ENCODE results near the gene PLCL2. TPM values are rescaled to one million over a fixed set of nuclear protein-coding genes. Genes with fewer than 3 reads are reported as not detected.
"Not testable (repeated sequence)": the region's sequence is repeated elsewhere in the genome, so short reads cannot be mapped to it uniquely, and the experiment has no call there.

PLCL2 gene
- total and polyA plus RNA-seq, 10 donors = 6.9 to 60.4 (median 41.8) TPM

DNA sequence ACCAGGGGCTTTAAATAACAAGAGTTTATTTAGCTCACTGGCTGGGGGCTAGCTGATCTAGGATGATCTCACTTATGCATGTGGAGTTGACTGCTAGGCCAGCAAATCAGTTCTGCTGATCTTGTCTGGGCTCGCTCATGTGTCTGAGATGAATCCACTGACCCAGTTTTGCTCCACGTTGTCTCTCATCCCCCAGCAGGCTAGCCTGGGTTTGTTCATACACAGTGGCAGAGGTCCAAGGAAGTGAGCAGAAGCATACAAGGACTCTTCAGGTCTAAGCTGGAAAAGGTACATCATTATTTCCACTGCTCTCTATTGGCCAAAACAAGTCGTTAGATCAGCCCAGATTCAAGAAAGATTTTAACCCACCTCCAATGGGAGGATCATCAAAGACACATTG lies 238.0 kb downstream of the PLCL2 start:
- WGBS, 5 donors = 92 to 94% (median 93%) methylated on average over 3 of the region's 3 CpGs
- H3K36me3 ChIP-seq = no peaks in the 10 kb centered on the region
- H3K4me1 ChIP-seq = no peaks in the 10 kb centered on the region
- intact Hi-C loops (cut with DNase I; ENCODE audit: low total_unique reads) = no loop called here
- no peak overlapping the region for H3K27ac ChIP-seq
- H3K9me3 ChIP-seq = peaks cover 0 to 6% (median 0%) of the 10 kb centered on the region in 8 donors
- no peaks in the 10 kb centered on the region for H3K27me3 ChIP-seq (replicated peaks in 1 of 7)
- no peak for DNase-seq
- TF ChIP-seq, protein P1, sequence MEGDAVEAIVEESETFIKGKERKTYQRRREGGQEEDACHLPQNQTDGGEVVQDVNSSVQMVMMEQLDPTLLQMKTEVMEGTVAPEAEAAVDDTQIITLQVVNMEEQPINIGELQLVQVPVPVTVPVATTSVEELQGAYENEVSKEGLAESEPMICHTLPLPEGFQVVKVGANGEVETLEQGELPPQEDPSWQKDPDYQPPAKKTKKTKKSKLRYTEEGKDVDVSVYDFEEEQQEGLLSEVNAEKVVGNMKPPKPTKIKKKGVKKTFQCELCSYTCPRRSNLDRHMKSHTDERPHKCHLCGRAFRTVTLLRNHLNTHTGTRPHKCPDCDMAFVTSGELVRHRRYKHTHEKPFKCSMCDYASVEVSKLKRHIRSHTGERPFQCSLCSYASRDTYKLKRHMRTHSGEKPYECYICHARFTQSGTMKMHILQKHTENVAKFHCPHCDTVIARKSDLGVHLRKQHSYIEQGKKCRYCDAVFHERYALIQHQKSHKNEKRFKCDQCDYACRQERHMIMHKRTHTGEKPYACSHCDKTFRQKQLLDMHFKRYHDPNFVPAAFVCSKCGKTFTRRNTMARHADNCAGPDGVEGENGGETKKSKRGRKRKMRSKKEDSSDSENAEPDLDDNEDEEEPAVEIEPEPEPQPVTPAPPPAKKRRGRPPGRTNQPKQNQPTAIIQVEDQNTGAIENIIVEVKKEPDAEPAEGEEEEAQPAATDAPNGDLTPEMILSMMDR (IDR thresholded peaks at IDR 0.05 in 8 of 11, conservative IDR thresholded peaks at IDR 0.05 in 3 of 11) = no peak
- TF ChIP-seq POLR2AphosphoS5 (IDR thresholded peaks at IDR 0.05) (no peak), POLR2A (IDR thresholded peaks at IDR 0.05) (no peak)
- H3K4me3 ChIP-seq = no peak overlapping the region

- WGBS, 5 donors = 72 to 89% (median 81%) methylated on average over 2 of the region's 2 CpGs
- H3K4me1 ChIP-seq = no peaks in the 10 kb centered on the region
- peaks cover 0 to 12% (median 0%) of the 10 kb centered on the region in 8 donors for H3K9me3 ChIP-seq
- TF ChIP-seq POLR2A (IDR thresholded peaks at IDR 0.05) (no peak), POLR2AphosphoS5 (IDR thresholded peaks at IDR 0.05) (no peak)
- TF ChIP-seq, protein P1 (IDR thresholded peaks at IDR 0.05 in 8 of 11, conservative IDR thresholded peaks at IDR 0.05 in 3 of 11) = no peak
- no peak overlapping the region for H3K4me3 ChIP-seq
- H3K27me3 ChIP-seq (replicated peaks in 1 of 7) = no peaks in the 10 kb centered on the region
- no peak overlapping the region for H3K27ac ChIP-seq
- no peak for DNase-seq
- intact Hi-C loops (cut with DNase I; ENCODE audit: low total_unique reads) = no loop called here
- no peaks in the 10 kb centered on the region for H3K36me3 ChIP-seq
Observed at GRCh38 chr3:17125738-17126442, 241.1 kb downstream of the PLCL2 start.

DNA sequence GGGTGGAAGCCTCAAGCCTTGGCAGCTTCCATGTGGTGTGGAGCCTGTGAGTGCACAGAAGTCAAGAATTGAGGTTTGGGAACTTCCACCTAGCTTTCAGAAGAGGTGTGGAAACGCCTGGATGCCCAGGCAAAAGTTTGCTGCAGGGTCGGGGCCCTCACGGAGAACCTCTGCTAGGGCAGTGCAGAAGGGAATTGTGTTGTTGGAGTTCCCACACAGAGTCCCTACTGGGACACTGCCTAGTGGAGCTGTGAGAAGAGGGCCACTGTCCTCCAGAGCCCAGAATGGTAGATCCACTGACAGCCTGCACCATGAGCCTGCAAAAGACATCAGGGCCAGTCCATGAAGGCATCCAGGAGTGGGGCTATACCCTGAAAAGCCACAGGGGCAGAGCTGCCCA lies 243.9 kb downstream of the PLCL2 start:
- 72 to 94% (median 93%) methylated on average over 3 of the region's 3 CpGs for WGBS, 5 donors
- intact Hi-C loops (cut with DNase I; ENCODE audit: low total_unique reads); H3K4me1 ChIP-seq; DNase-seq; H3K27ac ChIP-seq; H3K27me3 ChIP-seq (replicated peaks in 1 of 7); H3K9me3 ChIP-seq; H3K4me3 ChIP-seq; H3K36me3 ChIP-seq: not testable (repeated sequence)

DNA sequence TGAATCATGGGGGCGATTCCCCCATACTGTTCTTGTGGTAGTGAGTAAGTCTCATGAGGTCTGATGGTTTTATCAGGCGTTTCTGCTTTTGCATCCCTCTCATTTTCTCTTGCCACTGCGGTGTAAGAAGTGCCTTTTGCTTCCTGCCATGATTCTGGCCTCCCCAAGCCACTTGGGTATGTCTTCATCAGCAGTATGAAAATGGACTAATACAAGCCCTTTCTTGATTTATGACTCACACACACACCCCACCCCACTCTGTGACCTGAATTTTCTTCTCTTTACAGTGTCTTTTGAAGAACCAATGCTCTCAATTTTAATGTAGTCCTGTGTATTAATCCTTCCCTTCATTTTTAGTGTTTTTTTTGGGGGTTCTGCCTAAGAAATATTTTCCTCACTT lies 244.8 kb downstream of the PLCL2 start:
- H3K27me3 ChIP-seq (replicated peaks in 1 of 7) = no peaks in the 10 kb centered on the region
- no peaks in the 10 kb centered on the region for H3K4me1 ChIP-seq
- intact Hi-C loops (cut with DNase I; ENCODE audit: low total_unique reads) = no loop called here
- no peak for DNase-seq
- H3K9me3 ChIP-seq = peaks cover 0 to 6% (median 0%) of the 10 kb centered on the region in 8 donors
- H3K4me3 ChIP-seq = no peak overlapping the region
- H3K36me3 ChIP-seq = no peaks in the 10 kb centered on the region
- WGBS, 5 donors = 68 to 98% (median 86%) methylated on average over 3 of the region's 3 CpGs
- TF ChIP-seq POLR2AphosphoS5 (IDR thresholded peaks at IDR 0.05) (no peak), POLR2A (IDR thresholded peaks at IDR 0.05) (no peak)
- TF ChIP-seq, protein P1 (IDR thresholded peaks at IDR 0.05 in 8 of 11, conservative IDR thresholded peaks at IDR 0.05 in 3 of 11) = no peak
- no peak overlapping the region for H3K27ac ChIP-seq

Measured in spleen (tissue), 11 donors.